Ishikawa (cell line): Measurements from ENCODE around the gene GRIK2.

Experiments
- CEBPB ChIP-seq: IDR thresholded peaks from 2 replicates; pipeline ENCODE4 v1.6.1; 2012
- EP300 ChIP-seq: IDR thresholded peaks from 2 replicates; pipeline ENCODE4 v1.6.1; 2012; ENCODE audit warnings: borderline replicate concordance
- FOXM1 ChIP-seq: IDR thresholded peaks from 2 replicates; pipeline ENCODE4 v1.6.1; 2012; ENCODE audit warnings: low read depth, borderline replicate concordance
- RAD21 ChIP-seq: IDR thresholded peaks from 2 replicates; pipeline ENCODE4 v1.6.1; 2012; ENCODE audit warnings: low read depth
- REST ChIP-seq: IDR thresholded peaks from 2 replicates; pipeline ENCODE4 v1.6.1; 2012; ENCODE audit warnings: low read depth, mild to moderate bottlenecking
- TAF1 ChIP-seq: IDR thresholded peaks from 2 replicates; pipeline ENCODE4 v1.6.1; 2012; ENCODE audit warnings: low read depth, mild to moderate bottlenecking
- USF1 ChIP-seq: IDR thresholded peaks from 2 replicates; pipeline ENCODE4 v1.6.1; 2012
- TF ChIP-seq, protein P1 (sequence below): IDR thresholded peaks from 2 replicates; pipeline ENCODE4 v1.6.1; 2012

DNA sequence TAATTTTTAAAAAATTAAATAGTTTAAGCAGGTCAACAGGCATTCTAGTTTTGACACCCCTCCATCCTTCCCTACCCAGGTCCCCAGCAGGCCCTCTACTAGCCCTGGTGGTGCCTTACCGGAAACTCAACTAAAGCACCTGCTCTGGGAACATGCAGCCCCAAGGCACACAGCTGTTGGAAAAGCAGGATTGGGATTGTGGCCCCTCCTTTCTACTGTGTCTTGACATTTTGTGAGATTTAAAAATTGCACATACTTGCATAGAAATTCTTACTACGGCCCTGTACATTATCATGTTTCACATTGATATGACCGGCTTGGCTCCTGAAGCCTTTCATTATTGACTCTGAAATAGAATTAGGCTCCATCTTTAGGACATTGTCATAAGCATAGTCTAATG lies 423.2 kb downstream of the GRIK2 start:
- TF ChIP-seq EP300 = no peak
- no peak for TF ChIP-seq TAF1
- TF ChIP-seq REST = no peak
- TF ChIP-seq, protein P1, sequence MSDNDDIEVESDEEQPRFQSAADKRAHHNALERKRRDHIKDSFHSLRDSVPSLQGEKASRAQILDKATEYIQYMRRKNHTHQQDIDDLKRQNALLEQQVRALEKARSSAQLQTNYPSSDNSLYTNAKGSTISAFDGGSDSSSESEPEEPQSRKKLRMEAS = no peak
- no peak for TF ChIP-seq USF1
- TF ChIP-seq RAD21 = no peak
- no peak for TF ChIP-seq CEBPB
- no peak for TF ChIP-seq FOXM1
